K562 (cell line): ENCODE results near the gene CCDC17. TPM values are rescaled to one million over a fixed set of nuclear protein-coding genes. Genes with fewer than 3 reads are reported as not detected.

Source experiments
- ATF1 ChIP-seq, 2 experiments: fragments of 450-650 bp in 1 of 2; IDR thresholded peaks; 2 replicates each; pipeline ENCODE4 v1.6.1; 2016; ENCODE audit warnings: missing compliant biosample characterization in 1 of 2, missing genetic modification characterization in 1 of 2
- ATF6 ChIP-seq: sonication (generic); formaldehyde crosslinking; IDR thresholded peaks from 2 replicates; pipeline ENCODE4 v1.4.0; 2020; ENCODE audit warnings: mild to moderate bottlenecking, missing genetic modification reagents
- ATF7 ChIP-seq: fragments of 450-650 bp; IDR thresholded peaks from 2 replicates; pipeline ENCODE4 v1.7.1; 2014; ENCODE audit warnings: mild to moderate bottlenecking, moderate library complexity
- BMI1 ChIP-seq: fragments of 150-350 bp; IDR thresholded peaks from 2 replicates; pipeline ENCODE4 v1.6.1; 2014; ENCODE audit warnings: low read length
- CHD1 ChIP-seq: fragments of 200-600 bp; sonication (generic); IDR thresholded peaks from one replicate; pipeline ENCODE4 v1.6.1; 2012; ENCODE audit warnings: mild to moderate bottlenecking, moderate library complexity, low read length, inconsistent platforms
- CREB5 ChIP-seq: fragments of 250-450 bp; sonication (Bioruptor Pico); IDR thresholded peaks from 2 replicates; pipeline ENCODE4 v1.5.0; 2020; ENCODE audit warnings: mild to moderate bottlenecking
- CXXC5 ChIP-seq: fragments of 250-450 bp; sonication (Bioruptor Pico); IDR thresholded peaks from 2 replicates; pipeline ENCODE4 v1.8.0; 2022; ENCODE audit warnings: inconsistent platforms, mild to moderate bottlenecking, moderate library complexity
- DDX20 ChIP-seq: fragments of 450-650 bp; IDR thresholded peaks from 2 replicates; pipeline ENCODE4 v1.6.1; 2016; ENCODE audit warnings: missing genetic modification characterization, low read depth, mild to moderate bottlenecking, missing compliant biosample characterization, moderate library complexity
- KAT8 ChIP-seq: fragments of 450-650 bp; IDR thresholded peaks from 2 replicates; pipeline ENCODE4 v1.6.1; 2016; ENCODE audit warnings: low read depth, mild to moderate bottlenecking
- MCM7 ChIP-seq, 2 experiments: fragments of 450-650 bp; IDR thresholded peaks; 2 replicates each; pipeline ENCODE4 v1.6.1; 2016 to 2018
- MTA2 ChIP-seq: fragments of 450-650 bp; IDR thresholded peaks from 2 replicates; pipeline ENCODE4 v1.6.1; 2016; ENCODE audit warnings: low read depth
- NFYB ChIP-seq: IDR thresholded peaks from 2 replicates; pipeline ENCODE4 v1.6.1; 2011; ENCODE audit warnings: mild to moderate bottlenecking, moderate library complexity; ENCODE audit not compliant: insufficient read length; ENCODE audit errors: extremely low read depth
- NR2C2 ChIP-seq, 2 experiments: fragments of 200-800 bp in 1 of 2; sonication (Bioruptor generic) in 1 of 2; sonication (generic) in 1 of 2; formaldehyde crosslinking in 1 of 2; IDR thresholded peaks; 2 replicates each; pipeline versions ENCODE4 v1.6.1 to v1.8.0; 2016 to 2022; ENCODE audit warnings: mild to moderate bottlenecking in 1 of 2, missing compliant biosample characterization in 1 of 2, missing genetic modification characterization in 1 of 2, missing genetic modification reagents in 1 of 2
- POU5F1 ChIP-seq: fragments of 150-350 bp; IDR thresholded peaks from 2 replicates; pipeline ENCODE4 v1.6.1; 2014; ENCODE audit warnings: borderline replicate concordance, low read length, low read depth, mild to moderate bottlenecking; ENCODE audit not compliant: partially characterized antibody
- RBFOX2 ChIP-seq: fragments of 200-400 bp; formaldehyde crosslinking; IDR thresholded peaks from 2 replicates; pipeline ENCODE4 v1.6.1; 2017; ENCODE audit warnings: low read depth, mild to moderate bottlenecking, low read length, moderate library complexity
- RFX1 ChIP-seq: fragments of 450-650 bp; IDR thresholded peaks from 2 replicates; pipeline ENCODE4 v1.6.1; 2016; ENCODE audit warnings: mild to moderate bottlenecking, moderate library complexity
- RFX5 ChIP-seq: IDR thresholded peaks from 2 replicates; pipeline ENCODE4 v1.6.1; 2011; ENCODE audit warnings: low read depth, mild to moderate bottlenecking, improper control_type of control experiment, low read length
- TAF9B ChIP-seq: fragments of 450-650 bp; IDR thresholded peaks from 2 replicates; pipeline ENCODE4 v1.6.1; 2018; ENCODE audit warnings: mild to moderate bottlenecking; ENCODE audit not compliant: partially characterized antibody
- THRB ChIP-seq: fragments of 450-650 bp; formaldehyde crosslinking; conservative IDR thresholded peaks from 2 replicates; pipeline ENCODE4 v1.4.0; 2022; ENCODE audit warnings: mild to moderate bottlenecking, missing genetic modification characterization
- XRCC4 ChIP-seq: IDR thresholded peaks from one replicate; pipeline ENCODE4 v1.6.1; 2011; ENCODE audit not compliant: insufficient read depth, insufficient read length; ENCODE audit errors: extremely low read depth
- ZBTB2 ChIP-seq: fragments of 450-650 bp; IDR thresholded peaks from 2 replicates; pipeline ENCODE4 v1.6.1; 2016; ENCODE audit warnings: antibody characterized with exemption
- ZNF175 ChIP-seq: fragments of 200-800 bp; sonication (Bioruptor generic); IDR thresholded peaks from 2 replicates; pipeline ENCODE4 v1.6.1; 2016; ENCODE audit warnings: low read depth, mild to moderate bottlenecking, missing genetic modification characterization, missing compliant biosample characterization
- ZNF263 ChIP-seq: sonication (generic); formaldehyde crosslinking; IDR thresholded peaks from 2 replicates; pipeline ENCODE4 v1.8.0; 2022; ENCODE audit warnings: mild to moderate bottlenecking, missing genetic modification reagents, borderline replicate concordance
- polyA plus RNA-seq, 8 experiments: library from polyadenylated mRNA; depleted of rRNA in 4 of 8; stranded (reverse) in 5 of 8; unstranded in 3 of 8; fragments of >200 nt; fragmentation: Nextera tagmentation in 2 of 8; fragmentation: Illumina TruSeq in 1 of 8; extraction: Ambion mirVana in 2 of 8; extraction: Trizol in 1 of 8; gene quantifications; 2 replicates each; pipeline versions ENCODE4 v1.2.1 to v1.2.3, GENCODE V29; 2011 to 2014; ENCODE audit warnings: inconsistent platforms in 1 of 8, missing spikeins in 1 of 8
- total RNA-seq, 7 experiments: library from RNA; depleted of rRNA in 6 of 7; stranded (reverse); fragments of >200 nt in 6 of 7; fragmentation: Illumina TruSeq in 2 of 7; extraction: Trizol in 2 of 7; gene quantifications; 2 replicates each; pipeline versions ENCODE4 v1.2.1 to v1.2.3, GENCODE V29; 2011 to 2021; ENCODE audit warnings: low replicate concordance in 1 of 7

The CCDC17 gene
- total and polyA plus RNA-seq, 9 of the 15 experiments (the other 6 are each of a cell fraction or from before 2014, with no cell fraction given), result 0.20 to 2.4 (median 0.85) TPM

- TF ChIP-seq CHD1 (no peak), CREB5 (CRISPR knock-in tag) (no peak), TAF9B (no peak), KAT8 (no peak), RBFOX2 (no peak), DDX20 (no peak), CXXC5 (CRISPR knock-in tag) (0 out of 2 replicates have a peak, but pooled peaks have one; percentile 4), XRCC4 (no peak), POU5F1 (no peak), ATF6 (CRISPR knock-in tag) (no peak), NR2C2 (CRISPR knock-in tag; IDR thresholded peaks at IDR 0.05) (no peak), NR2C2 (tag; IDR thresholded peaks at IDR 0.05) (no peak), RFX1 (no peak), THRB (CRISPR knock-in tag) (no peak), ZNF175 (CRISPR knock-in tag) (no peak), ATF1 (CRISPR knock-in tag; IDR thresholded peaks at IDR 0.05) (no peak), ATF1 (tag; IDR thresholded peaks at IDR 0.05) (no peak), RFX5 (no peak), ZNF263 (0 out of 2 replicates have a peak, but pooled peaks have one; percentile 7), MCM7 (IDR thresholded peaks at IDR 0.05) (no peak), MTA2 (no peak), NFYB (no peak), ZBTB2 (no peak), ATF7 (0 out of 2 replicates have a peak, but pooled peaks have one; percentile 13), BMI1 (no peak)
Observed at GRCh38 chr1:45573231-45573804, 50.5 kb downstream of the CCDC17 start (continued).
